IMR-90 (cell line): ENCODE data around the gene GPC5.

Source experiments
- FOS ChIP-seq: fragments of 150-350 bp; IDR thresholded peaks from 2 replicates; pipeline ENCODE4 v1.6.1; 2016; ENCODE audit warnings: low read depth, low read length
- MAFK ChIP-seq: IDR thresholded peaks from 2 replicates; pipeline ENCODE4 v1.6.1; 2012; ENCODE audit warnings: low read depth, low read length, improper control_type of control experiment
- SMC3 ChIP-seq: fragments of 150-350 bp; IDR thresholded peaks from 2 replicates; pipeline ENCODE4 v1.6.1; 2016; ENCODE audit warnings: low read depth, mild to moderate bottlenecking, antibody characterized with exemption, low read length, moderate library complexity
- TF ChIP-seq, protein P1 (sequence below): conservative IDR thresholded peaks from 2 replicates; pipeline ENCODE4 v1.5.1; 2012; ENCODE audit warnings: mild to moderate bottlenecking, low read depth, low read length, improper control_type of control experiment
- TF ChIP-seq, protein P2 (sequence below): fragments of 150-350 bp; IDR thresholded peaks from 2 replicates; pipeline ENCODE4 v1.6.1; 2017; ENCODE audit warnings: mild to moderate bottlenecking, antibody characterized with exemption, low read length, low read depth

DNA sequence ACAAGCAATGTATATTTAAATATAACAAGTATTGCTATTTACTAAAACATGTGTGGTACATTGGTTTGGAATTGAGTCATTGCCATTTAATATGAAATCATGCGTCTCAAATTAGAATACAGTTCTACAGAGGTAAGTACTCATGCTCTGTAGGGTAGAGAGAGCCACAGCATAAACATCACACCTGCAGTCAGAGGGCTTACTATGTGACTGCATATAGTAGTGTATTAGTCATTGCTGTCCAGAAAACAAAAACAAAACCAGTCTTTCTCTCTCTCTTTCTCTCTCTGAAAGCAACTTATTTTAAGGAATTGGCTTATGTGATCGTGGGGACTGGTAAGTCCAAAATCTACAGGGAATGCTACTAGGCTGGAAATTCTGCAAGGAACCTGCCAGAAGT, 370.3 kb downstream of the GPC5 start:
- TF ChIP-seq, protein P1, sequence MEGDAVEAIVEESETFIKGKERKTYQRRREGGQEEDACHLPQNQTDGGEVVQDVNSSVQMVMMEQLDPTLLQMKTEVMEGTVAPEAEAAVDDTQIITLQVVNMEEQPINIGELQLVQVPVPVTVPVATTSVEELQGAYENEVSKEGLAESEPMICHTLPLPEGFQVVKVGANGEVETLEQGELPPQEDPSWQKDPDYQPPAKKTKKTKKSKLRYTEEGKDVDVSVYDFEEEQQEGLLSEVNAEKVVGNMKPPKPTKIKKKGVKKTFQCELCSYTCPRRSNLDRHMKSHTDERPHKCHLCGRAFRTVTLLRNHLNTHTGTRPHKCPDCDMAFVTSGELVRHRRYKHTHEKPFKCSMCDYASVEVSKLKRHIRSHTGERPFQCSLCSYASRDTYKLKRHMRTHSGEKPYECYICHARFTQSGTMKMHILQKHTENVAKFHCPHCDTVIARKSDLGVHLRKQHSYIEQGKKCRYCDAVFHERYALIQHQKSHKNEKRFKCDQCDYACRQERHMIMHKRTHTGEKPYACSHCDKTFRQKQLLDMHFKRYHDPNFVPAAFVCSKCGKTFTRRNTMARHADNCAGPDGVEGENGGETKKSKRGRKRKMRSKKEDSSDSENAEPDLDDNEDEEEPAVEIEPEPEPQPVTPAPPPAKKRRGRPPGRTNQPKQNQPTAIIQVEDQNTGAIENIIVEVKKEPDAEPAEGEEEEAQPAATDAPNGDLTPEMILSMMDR: no peak
- TF ChIP-seq, protein P2, sequence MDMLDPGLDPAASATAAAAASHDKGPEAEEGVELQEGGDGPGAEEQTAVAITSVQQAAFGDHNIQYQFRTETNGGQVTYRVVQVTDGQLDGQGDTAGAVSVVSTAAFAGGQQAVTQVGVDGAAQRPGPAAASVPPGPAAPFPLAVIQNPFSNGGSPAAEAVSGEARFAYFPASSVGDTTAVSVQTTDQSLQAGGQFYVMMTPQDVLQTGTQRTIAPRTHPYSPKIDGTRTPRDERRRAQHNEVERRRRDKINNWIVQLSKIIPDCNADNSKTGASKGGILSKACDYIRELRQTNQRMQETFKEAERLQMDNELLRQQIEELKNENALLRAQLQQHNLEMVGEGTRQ: no peak
- TF ChIP-seq SMC3 (no peak), FOS (no peak), MAFK (no peak)
